H9 (cell line): ENCODE results near the gene GSTK1. TPM values are rescaled to one million over a fixed set of nuclear protein-coding genes. Genes with fewer than 3 reads are reported as not detected.

Experiments used
- DNase-seq: peaks from one replicate; pipeline ENCODE4 v3.0.0-alpha.2; 2017
- H2AFZ ChIP-seq: one replicate; pipeline ENCODE4 v1.6.1; 2013; ENCODE audit warnings: mild to moderate bottlenecking, low read length, control low read depth, moderate library complexity
- H2AK5ac ChIP-seq: 2 replicates; pipeline ENCODE4 v1.6.1; 2013; ENCODE audit warnings: low read length, control low read depth, mixed read lengths; ENCODE audit not compliant: insufficient read length
- H2BK120ac ChIP-seq: one replicate; pipeline ENCODE4 v1.6.1; 2013; ENCODE audit warnings: low read depth, mild to moderate bottlenecking, low read length, control low read depth, inconsistent platforms; ENCODE audit not compliant: poor library complexity, severe bottlenecking
- H2BK12ac ChIP-seq: 2 replicates; pipeline ENCODE4 v1.6.1; 2013; ENCODE audit warnings: low read length, control low read depth, mixed read lengths, low read depth; ENCODE audit not compliant: insufficient read length
- H2BK15ac ChIP-seq: 2 replicates; pipeline ENCODE4 v1.6.1; 2013; ENCODE audit warnings: low read depth, low read length, control low read depth
- H2BK20ac ChIP-seq: one replicate; pipeline ENCODE4 v1.6.1; 2013; ENCODE audit warnings: low read depth, mild to moderate bottlenecking, low read length, control low read depth, inconsistent platforms; ENCODE audit not compliant: poor library complexity, severe bottlenecking
- H2BK5ac ChIP-seq: 2 replicates; pipeline ENCODE4 v1.6.1; 2013; ENCODE audit warnings: low read length, control low read depth, mixed read lengths; ENCODE audit not compliant: insufficient read length
- H3K14ac ChIP-seq: 2 replicates; pipeline ENCODE4 v1.6.1; 2013; ENCODE audit warnings: low read length, control low read depth; ENCODE audit not compliant: insufficient read depth
- H3K18ac ChIP-seq: 2 replicates; pipeline ENCODE4 v1.6.1; 2013; ENCODE audit warnings: low read depth, mild to moderate bottlenecking, mixed read lengths, low read length, control low read depth; ENCODE audit not compliant: insufficient read length
- H3K23ac ChIP-seq: 2 replicates; pipeline ENCODE4 v1.6.1; 2013; ENCODE audit warnings: low read length, control low read depth, mixed read lengths, low read depth; ENCODE audit not compliant: insufficient read length
- H3K23me2 ChIP-seq: 2 replicates; pipeline ENCODE4 v1.6.1; 2013; ENCODE audit warnings: low read depth, mild to moderate bottlenecking, mixed read lengths, low read length, control low read depth; ENCODE audit not compliant: insufficient read length, poor library complexity, severe bottlenecking
- H3K27ac ChIP-seq: 2 replicates; pipeline ENCODE4 v1.5.1; 2013; ENCODE audit warnings: low read length, control low read depth, mixed read lengths, low read depth; ENCODE audit not compliant: insufficient read length
- H3K27me3 ChIP-seq: 2 replicates; pipeline ENCODE4 v1.6.1; 2013; ENCODE audit warnings: low read length, control low read depth, inconsistent platforms; ENCODE audit not compliant: insufficient read depth
- H3K4ac ChIP-seq: 2 replicates; pipeline ENCODE4 v1.6.1; 2013; ENCODE audit warnings: low read depth, mild to moderate bottlenecking, control low read depth, inconsistent platforms, low read length, moderate library complexity
- H3K4me1 ChIP-seq: 2 replicates; pipeline ENCODE4 v1.6.1; 2013; ENCODE audit warnings: low read length, control low read depth, inconsistent platforms; ENCODE audit not compliant: insufficient read depth
- H3K4me2 ChIP-seq: 2 replicates; pipeline ENCODE4 v1.6.1; 2013; ENCODE audit warnings: low read length, control low read depth, mixed read lengths; ENCODE audit not compliant: insufficient read length, insufficient read depth
- H3K56ac ChIP-seq: 2 replicates; pipeline ENCODE4 v1.6.1; 2013; ENCODE audit warnings: low read depth, mild to moderate bottlenecking, mixed read lengths, low read length, control low read depth; ENCODE audit not compliant: insufficient read length
- H3K79me1 ChIP-seq: 2 replicates; pipeline ENCODE4 v1.6.1; 2013; ENCODE audit warnings: low read depth, mild to moderate bottlenecking, moderate library complexity, low read length, control low read depth, inconsistent platforms; ENCODE audit not compliant: insufficient read depth, poor library complexity, severe bottlenecking
- H3K79me2 ChIP-seq: 2 replicates; pipeline ENCODE4 v1.6.1; 2013; ENCODE audit warnings: low read length, control low read depth, inconsistent platforms; ENCODE audit not compliant: insufficient read depth
- H3K9ac ChIP-seq: 2 replicates; pipeline ENCODE4 v1.6.1; 2013; ENCODE audit warnings: low read length, control low read depth, mixed read lengths; ENCODE audit not compliant: insufficient read length; ENCODE audit errors: extremely low read depth
- H3K9me3 ChIP-seq: one replicate; pipeline ENCODE4 v1.6.1; 2013; ENCODE audit warnings: low read depth, low read length, inconsistent platforms; ENCODE audit not compliant: control insufficient read depth
- H3T11ph ChIP-seq: one replicate; pipeline ENCODE4 v1.6.1; 2013; ENCODE audit warnings: mild to moderate bottlenecking, low read length, control low read depth, inconsistent platforms
- H4K20me1 ChIP-seq: one replicate; pipeline ENCODE4 v1.6.1; 2013; ENCODE audit not compliant: control insufficient read depth, insufficient read length, insufficient read depth
- H4K5ac ChIP-seq: 2 replicates; pipeline ENCODE4 v1.6.1; 2013; ENCODE audit warnings: low read depth, mild to moderate bottlenecking, mixed read lengths, low read length, control low read depth; ENCODE audit not compliant: insufficient read length
- H4K8ac ChIP-seq: replicated peaks from 2 replicates; pipeline ENCODE4 v1.6.1; 2013; ENCODE audit warnings: low read length, control low read depth, mixed read lengths, low read depth; ENCODE audit not compliant: insufficient read length
- H4K91ac ChIP-seq: 2 replicates; pipeline ENCODE4 v1.6.1; 2013; ENCODE audit warnings: low read depth, mild to moderate bottlenecking, moderate library complexity, mixed read lengths, low read length, control low read depth; ENCODE audit not compliant: insufficient read length
- H3K27ac Mint-ChIP-seq, 3 experiments: 2 replicates in 2 of 3; 3 replicates in 1 of 3; pipeline ENCODE4 v1.8.0; 2020 to 2021; ENCODE audit warnings: mixed read lengths in 3 of 3, mild to moderate bottlenecking in 1 of 3, moderate library complexity in 1 of 3
- H3K27me3 Mint-ChIP-seq: 2 replicates; pipeline ENCODE4 v1.8.0; 2021; ENCODE audit warnings: low read depth, mild to moderate bottlenecking, moderate library complexity, mixed read lengths
- H3K36me3 Mint-ChIP-seq, 3 experiments: 2 replicates in 2 of 3; 3 replicates in 1 of 3; pipeline ENCODE4 v1.8.0; 2020 to 2021; ENCODE audit warnings: low read depth in 3 of 3, mixed read lengths in 3 of 3; ENCODE audit not compliant: insufficient read depth in 1 of 3
- H3K4me1 Mint-ChIP-seq, 2 experiments: 2 replicates each; pipeline ENCODE4 v1.8.0; 2020; ENCODE audit warnings: mixed read lengths in 2 of 2
- H3K4me3 Mint-ChIP-seq, 2 experiments: 2 replicates in 1 of 2; 3 replicates in 1 of 2; pipeline ENCODE4 v1.8.0; 2020 to 2021; ENCODE audit warnings: mild to moderate bottlenecking in 2 of 2, mixed read lengths in 2 of 2, moderate library complexity in 1 of 2
- H3K9me3 Mint-ChIP-seq, 2 experiments: 2 replicates in 1 of 2; 3 replicates in 1 of 2; pipeline ENCODE4 v1.8.0; 2020; ENCODE audit warnings: mild to moderate bottlenecking in 2 of 2, mixed read lengths in 2 of 2, moderate library complexity in 1 of 2
- WGBS: extraction: QIAGEN DNeasy Blood & Tissue Kit; methylation state at CpG from one replicate; pipeline ENCODE4 v1.1.7; 2013; ENCODE audit warnings: missing lambda C conversion rate, low lambda C conversion rate, mixed read lengths; ENCODE audit not compliant: insufficient read length; ENCODE audit errors: extremely low coverage; 5-methylcytosine and 5-hydroxymethylcytosine counted together
- total RNA-seq: library from RNA; stranded (reverse); gene quantifications from 2 replicates; pipeline ENCODE4 v1.2.1, GENCODE V29; 2021
- TF ChIP-seq, protein P1 (sequence below): fragments of 200-600 bp; sonication (generic); conservative IDR thresholded peaks from 3 replicates; pipeline ENCODE4 v1.8.0; 2021; ENCODE audit warnings: antibody characterized with exemption, mild to moderate bottlenecking

Gene GSTK1
- total RNA-seq, 1 experiment from 2014 or later: 36.1 TPM

DNA sequence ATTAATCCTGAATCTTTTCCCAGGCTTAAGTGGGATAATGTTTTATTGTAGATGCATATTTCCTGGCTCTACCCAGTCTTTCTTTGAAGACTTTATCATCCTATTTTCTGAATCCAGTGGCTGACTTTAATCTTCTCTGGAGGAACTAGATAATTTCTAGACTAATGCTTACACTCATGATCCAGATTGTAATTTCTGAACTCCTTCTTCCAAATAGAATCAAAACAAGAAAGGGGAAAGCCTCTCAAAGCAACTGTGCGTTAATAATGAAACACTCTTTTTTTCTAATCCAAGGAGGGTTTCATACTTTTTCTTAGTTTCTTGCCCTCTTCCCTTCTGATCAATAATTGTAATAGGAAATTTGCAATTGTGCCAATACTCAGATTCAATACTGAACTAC lies 8.0 kb downstream of the GSTK1 start:
- Histone ChIP-seq H3K79me2 (no peaks in the 10 kb centered on the region), H2AK5ac (no peak overlapping the region), H3K4ac (no peak overlapping the region), H4K20me1 (no peaks in the 10 kb centered on the region), H2BK12ac (no peak overlapping the region), H2BK20ac (no peak overlapping the region), H4K8ac (no peak overlapping the region), H3K9me3 (no peaks in the 10 kb centered on the region), H3T11ph (no peak overlapping the region), H3K4me2 (no peak overlapping the region), H3K27ac (no peak overlapping the region), H3K18ac (no peak overlapping the region), H2BK15ac (no peak overlapping the region), H2BK120ac (no peak overlapping the region), H3K4me1 (no peaks in the 10 kb centered on the region), H3K56ac (no peak overlapping the region), H3K14ac (no peak overlapping the region), H4K91ac (no peak overlapping the region), H3K79me1 (no peaks in the 10 kb centered on the region), H3K27me3 (no peaks in the 10 kb centered on the region), H3K23me2 (no peaks in the 10 kb centered on the region), H2AFZ (no peak overlapping the region), H3K9ac (no peak overlapping the region), H4K5ac (no peak overlapping the region), H3K23ac (no peak overlapping the region), H2BK5ac (no peak overlapping the region)
- no peak overlapping the region for H3K27ac Mint-ChIP-seq
- TF ChIP-seq, protein P1, sequence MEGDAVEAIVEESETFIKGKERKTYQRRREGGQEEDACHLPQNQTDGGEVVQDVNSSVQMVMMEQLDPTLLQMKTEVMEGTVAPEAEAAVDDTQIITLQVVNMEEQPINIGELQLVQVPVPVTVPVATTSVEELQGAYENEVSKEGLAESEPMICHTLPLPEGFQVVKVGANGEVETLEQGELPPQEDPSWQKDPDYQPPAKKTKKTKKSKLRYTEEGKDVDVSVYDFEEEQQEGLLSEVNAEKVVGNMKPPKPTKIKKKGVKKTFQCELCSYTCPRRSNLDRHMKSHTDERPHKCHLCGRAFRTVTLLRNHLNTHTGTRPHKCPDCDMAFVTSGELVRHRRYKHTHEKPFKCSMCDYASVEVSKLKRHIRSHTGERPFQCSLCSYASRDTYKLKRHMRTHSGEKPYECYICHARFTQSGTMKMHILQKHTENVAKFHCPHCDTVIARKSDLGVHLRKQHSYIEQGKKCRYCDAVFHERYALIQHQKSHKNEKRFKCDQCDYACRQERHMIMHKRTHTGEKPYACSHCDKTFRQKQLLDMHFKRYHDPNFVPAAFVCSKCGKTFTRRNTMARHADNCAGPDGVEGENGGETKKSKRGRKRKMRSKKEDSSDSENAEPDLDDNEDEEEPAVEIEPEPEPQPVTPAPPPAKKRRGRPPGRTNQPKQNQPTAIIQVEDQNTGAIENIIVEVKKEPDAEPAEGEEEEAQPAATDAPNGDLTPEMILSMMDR: no peak
- peaks cover 0 to 10% (median 10%) of the 10 kb centered on the region in 3 experiments; a peak in 4 of 7 replicates for H3K36me3 Mint-ChIP-seq
- WGBS: no CpG with 5 or more reads among the region's 1 CpG
- no peak overlapping the region for H3K4me3 Mint-ChIP-seq
- no peaks in the 10 kb centered on the region for H3K9me3 Mint-ChIP-seq
- H3K4me1 Mint-ChIP-seq: no peaks in the 10 kb centered on the region
- DNase-seq: no peak
- peaks cover 10% of the 10 kb centered on the region for H3K27me3 Mint-ChIP-seq
